ENCODE data around the gene BBS10.
"Not testable (repeated sequence)": the region's sequence is repeated elsewhere in the genome, so short reads cannot be mapped to it uniquely, and the experiment has no call there.

The BBS10 gene

DNA sequence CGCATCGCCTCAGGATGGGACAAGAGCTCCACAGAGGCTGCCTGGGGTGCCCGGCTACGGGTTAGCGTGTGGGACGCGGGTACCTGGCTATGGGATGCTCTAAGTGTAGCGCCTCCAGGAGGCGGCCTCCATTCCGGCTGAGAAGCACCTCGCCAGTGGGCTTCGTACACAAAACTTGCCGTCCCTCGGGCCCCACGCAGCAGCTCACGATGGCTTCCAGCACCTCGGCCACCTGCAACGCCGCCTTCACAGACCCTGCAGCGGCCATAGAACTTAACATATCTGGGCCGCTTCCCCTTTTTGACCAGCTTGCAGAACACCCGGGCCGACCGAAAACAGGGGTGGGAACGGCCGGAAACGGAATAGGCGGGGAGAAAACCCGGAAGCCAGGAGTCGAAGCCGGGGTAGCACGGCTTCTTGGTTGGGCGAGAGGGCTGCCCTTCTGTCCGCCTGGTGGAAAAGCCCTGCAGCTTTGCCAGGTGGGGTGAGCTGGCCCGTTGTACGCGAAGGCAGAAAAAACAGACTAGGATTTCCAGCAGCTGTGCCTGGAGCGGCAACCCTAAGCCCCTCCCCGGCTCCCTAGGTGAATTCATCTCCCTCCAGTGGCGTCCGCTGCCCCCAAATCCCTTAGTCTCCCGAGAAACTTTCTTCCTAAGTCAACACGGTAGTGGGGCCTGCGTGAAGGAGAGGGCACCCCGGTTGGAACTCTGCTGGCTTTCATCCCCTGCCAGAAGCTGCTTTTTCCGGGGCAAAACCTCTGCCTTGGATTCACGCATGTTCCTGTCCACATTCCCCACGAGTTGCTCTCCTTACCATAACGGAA is at the start of gene BBS10:
Gene BBS10, minus strand, starts transcription at position 337 of the 823 bp plus-strand sequence. Its CDS starts 57 bp downstream, at position 280.
- DNase-seq (ENCODE audit: low read depth in 3 of 3), result peak; percentile 78 to 84 (median 80)

- DNase-seq (ENCODE audit: low read depth in 3 of 3), result no peak
Observed at GRCh38 chr12:76391461-76391860, 43.2 kb upstream of the BBS10 start.

DNA sequence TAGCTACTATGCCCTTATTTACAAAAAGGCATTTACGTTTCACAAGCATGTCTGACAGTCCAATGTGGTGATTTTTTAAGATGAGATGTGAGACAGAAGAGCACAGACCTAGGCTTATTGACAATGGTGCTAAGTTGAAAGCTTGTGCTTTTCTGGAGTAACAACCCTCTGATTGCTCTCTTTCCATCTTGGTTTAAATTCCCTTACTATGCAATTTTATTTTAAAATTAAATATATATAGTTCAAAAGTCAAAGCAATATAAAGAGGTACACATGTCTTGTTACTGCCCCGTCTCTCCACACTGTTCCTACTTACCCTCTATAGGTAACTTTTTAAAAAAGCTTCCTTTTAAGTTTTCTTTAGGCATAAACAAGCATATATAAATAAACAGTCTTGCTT is 39.4 kb upstream of the BBS10 start:
- no peak for DNase-seq (ENCODE audit: low read depth in 3 of 3)

DNA sequence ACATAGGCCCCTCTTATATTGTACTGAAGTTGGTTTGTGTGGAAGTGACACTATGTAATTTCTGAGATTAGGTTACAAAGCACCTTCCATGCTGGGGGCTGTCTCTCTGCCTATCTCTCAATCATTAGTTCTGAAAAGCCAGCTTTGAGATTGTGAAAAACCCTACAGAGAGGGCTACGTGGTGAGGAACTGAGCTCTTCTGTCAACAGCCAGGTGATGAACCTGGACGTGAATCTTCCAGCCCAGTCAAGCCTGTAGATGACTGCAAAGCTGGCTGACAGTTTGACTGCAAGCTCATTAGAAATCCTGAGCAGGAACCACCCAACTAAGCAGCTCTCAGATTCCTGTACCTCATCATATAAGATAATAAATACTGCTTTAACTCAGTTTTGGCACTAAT is 36.3 kb upstream of the BBS10 start:
- DNase-seq (ENCODE audit: low read depth in 3 of 3), result no peak

DNA sequence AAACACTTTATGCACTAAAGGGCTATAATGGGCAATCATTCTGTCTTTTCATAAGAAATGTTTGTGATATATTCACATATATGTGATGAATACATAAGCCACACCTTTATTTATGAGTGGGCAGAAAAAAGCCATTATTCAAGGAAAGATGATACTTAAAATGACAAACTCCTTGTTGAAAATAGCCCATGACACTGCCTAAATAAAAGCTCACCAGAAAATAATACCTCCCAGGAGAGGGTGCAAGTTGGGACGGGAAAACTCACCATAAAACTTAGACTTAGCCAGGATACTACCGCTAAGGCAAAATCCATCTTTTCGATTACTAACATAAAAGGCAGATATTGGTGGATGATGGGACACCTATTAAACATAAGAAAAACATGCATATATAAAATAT is 35.8 kb upstream of the BBS10 start:
- no peak for DNase-seq (ENCODE audit: low read depth in 3 of 3)

- DNase-seq (ENCODE audit: low read depth in 3 of 3), result no peak
Observed at GRCh38 chr12:76379261-76379660, 31.0 kb upstream of the BBS10 start.

- DNase-seq (ENCODE audit: low read depth in 3 of 3), result not testable (repeated sequence)
Observed at GRCh38 chr12:76376876-76377275, 28.7 kb upstream of the BBS10 start.

DNA sequence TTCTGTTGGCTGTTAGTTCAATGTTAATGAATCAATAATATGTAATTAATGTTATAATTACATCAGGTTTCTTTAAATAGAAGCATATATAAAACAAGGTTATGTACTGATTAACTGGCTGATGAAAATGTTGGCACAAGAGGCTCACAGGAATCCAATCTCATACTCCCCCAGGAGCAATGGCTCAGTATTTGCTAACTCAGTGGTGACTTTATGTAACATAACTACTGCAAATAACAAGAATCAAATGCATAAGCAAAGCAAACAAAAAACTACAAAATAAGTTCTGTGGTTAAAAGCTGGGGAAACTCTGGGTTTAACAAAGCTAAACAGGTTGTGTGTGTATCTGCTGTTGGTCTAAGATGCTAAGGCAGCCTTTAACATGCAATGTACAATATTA is 27.7 kb upstream of the BBS10 start:
- DNase-seq (ENCODE audit: low read depth in 3 of 3), result no peak

DNA sequence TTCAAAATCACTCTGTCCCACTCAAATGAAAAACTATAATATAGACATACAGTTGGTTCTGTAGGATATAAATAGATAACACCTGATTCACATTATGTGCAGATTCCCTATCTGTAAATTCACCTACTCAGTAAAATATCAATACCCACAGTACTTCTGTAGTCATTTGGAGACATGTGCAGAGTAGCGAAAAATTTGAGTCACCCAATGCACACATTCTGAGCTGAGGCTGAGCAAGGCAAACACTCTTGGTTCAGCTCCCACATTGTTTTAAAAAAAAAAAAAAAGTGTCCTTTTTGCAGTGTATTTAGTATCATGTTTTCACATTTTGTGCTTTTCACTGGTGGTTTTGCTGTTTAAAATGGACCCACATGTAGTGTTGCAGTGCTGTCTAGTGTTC is 27.3 kb upstream of the BBS10 start:
- no peak for DNase-seq (ENCODE audit: low read depth in 3 of 3)

- no peak for DNase-seq (ENCODE audit: low read depth in 3 of 3)
Observed at GRCh38 chr12:76374386-76375020, 26.3 kb upstream of the BBS10 start.

DNA sequence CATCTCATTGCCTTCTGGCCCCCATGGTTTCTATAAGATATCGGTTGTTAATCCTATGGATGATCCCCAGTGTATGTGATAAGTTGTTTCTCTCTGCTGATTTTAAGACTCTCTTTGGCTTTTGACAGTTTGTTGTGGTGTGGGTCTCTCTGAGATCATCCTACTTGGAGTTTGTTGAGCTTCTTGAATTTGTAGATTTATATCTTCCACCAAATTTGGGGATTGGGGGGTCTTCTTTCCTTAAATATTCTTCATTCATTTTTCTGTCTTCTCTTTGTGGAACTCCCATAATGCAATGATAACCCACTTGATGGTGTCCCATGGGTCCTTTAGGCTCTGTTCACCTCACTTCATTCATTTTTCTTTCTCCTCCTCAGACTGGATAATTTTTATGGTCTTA is 20.0 kb upstream of the BBS10 start:
- no peak for DNase-seq (ENCODE audit: low read depth in 3 of 3)

DNA sequence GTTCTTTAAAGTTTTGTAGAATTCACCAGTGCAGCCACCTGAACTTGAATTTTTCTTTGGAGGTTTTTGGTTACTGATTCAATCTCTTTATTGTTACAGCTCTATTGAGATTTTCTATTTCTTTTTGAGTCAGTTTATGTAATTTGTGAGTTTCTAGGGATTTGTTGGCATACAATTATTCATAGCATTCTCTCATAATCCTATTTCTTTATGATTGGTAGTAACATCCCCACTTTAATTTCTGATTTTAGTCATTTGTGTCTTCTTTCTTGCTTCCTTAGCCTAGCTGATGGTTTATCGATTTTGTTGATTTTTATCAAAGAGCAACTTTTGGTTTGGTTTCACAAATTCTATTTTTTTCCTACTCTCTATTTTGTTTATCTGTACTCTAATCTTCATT is 17.9 kb upstream of the BBS10 start:
- DNase-seq (ENCODE audit: low read depth in 3 of 3), result no peak

DNA sequence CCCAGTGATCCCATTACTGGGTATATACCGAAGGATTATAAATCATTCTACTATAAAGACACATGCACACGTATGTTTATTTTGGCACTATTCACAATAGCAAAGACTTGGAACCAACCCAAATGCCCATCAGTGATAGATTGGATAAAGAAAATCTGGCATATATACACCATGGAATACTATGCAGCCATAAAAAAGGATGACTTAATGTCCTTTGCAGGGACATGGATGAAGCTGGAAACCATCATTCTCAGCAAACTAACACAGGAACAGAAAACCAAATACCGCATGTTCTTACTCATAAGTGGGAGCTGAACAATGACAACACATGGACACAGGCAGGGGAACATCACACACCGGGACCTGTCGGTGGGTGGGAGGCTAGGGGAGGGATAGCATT is 15.9 kb upstream of the BBS10 start:
- DNase-seq (ENCODE audit: low read depth in 3 of 3), result not testable (repeated sequence)

DNA sequence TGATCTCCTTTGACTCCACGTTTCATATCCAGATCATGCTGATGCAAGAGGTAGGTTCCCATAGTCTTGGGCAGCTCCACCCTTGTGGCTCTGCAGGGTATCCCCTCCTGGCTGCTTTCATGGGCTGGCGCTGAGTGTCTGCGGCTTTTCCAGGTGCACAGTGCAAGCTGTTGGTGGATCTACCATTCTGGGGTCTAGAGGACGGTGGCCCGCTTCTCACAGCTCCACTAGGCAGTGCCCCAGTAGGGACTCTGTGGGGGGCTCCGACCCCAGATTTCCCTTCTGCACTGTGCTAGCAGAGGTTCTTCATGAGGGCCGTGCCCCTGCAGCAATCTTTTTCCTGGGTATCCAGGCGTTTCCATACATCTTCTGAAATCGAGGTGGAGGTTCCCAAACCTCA is 12.1 kb upstream of the BBS10 start:
- DNase-seq (ENCODE audit: low read depth in 3 of 3), result no peak

GRCh38 chr12:76356071-76356470 is 7.9 kb upstream of the BBS10 start:
- no peak for DNase-seq (ENCODE audit: low read depth in 3 of 3)

GRCh38 chr12:76346798-76347420 is 1.3 kb downstream of the BBS10 start:
- DNase-seq (ENCODE audit: low read depth in 3 of 3), result peak in 1 of 3 donors; percentile 10

- DNase-seq (ENCODE audit: low read depth in 3 of 3), result no peak
Observed at GRCh38 chr12:76346236-76346635, 2.0 kb downstream of the BBS10 start.

DNA sequence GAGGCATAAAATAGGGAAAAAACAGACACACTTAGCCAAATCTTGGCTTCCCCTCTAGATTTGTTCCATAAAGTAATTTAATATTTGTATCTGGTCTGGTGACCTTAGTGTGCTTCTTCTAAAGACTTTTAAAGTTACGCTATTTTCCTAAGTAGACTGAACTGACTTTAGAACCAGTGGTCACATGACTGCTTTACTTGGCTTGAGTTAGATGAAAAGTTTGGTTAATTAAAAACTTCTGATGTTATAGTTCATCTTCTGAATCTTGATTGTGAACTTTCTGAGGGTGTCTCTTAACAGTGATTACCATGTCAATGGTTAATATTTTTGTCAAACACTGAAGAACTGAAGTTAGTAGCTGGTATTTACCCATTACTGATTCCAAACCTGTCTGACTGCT is 2.6 kb downstream of the BBS10 start:
- no peak for DNase-seq (ENCODE audit: low read depth in 3 of 3)

DNA sequence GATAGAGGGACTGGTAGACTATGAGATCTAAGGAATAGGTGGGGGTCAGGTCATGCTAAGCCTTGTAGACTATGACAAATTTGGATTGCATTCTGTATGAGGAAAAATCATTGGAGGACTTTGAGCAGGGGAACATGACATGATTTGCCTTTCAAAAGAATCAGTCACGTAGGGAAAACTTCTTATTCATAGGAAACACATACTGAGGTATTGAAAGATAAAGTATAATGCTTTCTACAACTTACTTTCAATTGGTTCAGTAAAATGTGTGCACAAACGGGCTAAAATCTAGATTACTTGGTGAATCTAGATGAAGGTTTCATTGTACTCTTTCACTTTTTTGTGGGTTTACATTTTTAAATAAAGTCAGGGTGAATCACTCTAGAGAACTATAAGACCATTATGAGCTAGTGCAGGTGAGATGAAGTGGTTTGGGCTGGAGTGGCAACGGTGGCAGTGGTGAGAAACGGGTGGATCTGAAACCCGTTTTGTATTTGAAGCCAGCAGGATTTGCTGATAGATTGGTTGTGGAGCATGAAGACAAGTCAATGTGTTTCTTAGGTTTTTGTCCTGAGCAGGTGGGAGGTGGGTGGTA is 6.7 kb downstream of the BBS10 start:
- no peak for DNase-seq (ENCODE audit: low read depth in 3 of 3)

GRCh38 chr12:76340680-76341435 is 7.4 kb downstream of the BBS10 start:
- no peak for DNase-seq (ENCODE audit: low read depth in 3 of 3)

DNA sequence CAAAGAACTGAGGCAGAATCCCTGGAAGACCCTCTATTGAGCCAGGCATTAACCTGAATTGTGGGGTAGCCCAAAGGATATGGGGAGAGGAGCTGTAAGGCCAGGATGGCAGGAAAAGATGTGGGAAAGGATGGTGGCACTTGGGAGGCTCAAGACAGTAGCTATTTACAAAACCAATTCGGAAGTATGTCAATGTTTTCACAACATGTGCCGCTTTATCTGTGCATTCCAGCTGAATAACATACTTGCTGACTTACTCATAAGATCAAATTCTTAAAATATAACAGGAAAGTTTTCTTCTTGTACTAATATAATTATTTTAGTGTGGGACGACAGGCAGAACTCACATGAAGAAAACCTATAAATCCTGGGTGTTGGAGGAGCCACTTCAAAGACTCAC is 10.6 kb downstream of the BBS10 start:
- DNase-seq (ENCODE audit: low read depth in 3 of 3), result no peak

- no peak for DNase-seq (ENCODE audit: low read depth in 3 of 3)
Observed at GRCh38 chr12:76332606-76333005, 15.6 kb downstream of the BBS10 start.
